Vagina (tissue), 2 donors: ENCODE results near the gene STXBP6. TPM values are rescaled to one million over a fixed set of nuclear protein-coding genes. Genes with fewer than 3 reads are reported as not detected.

ENCODE experiments used
- DNase-seq, 2 donors: peaks; one replicate each; pipeline ENCODE4 v3.0.0-alpha.2; 2017; ENCODE audit errors: extremely low spot score in 2 of 2
- H3K27ac ChIP-seq: fragments of 200-600 bp; sonication (generic); one replicate; pipeline ENCODE4 v1.5.1; 2019
- H3K27me3 ChIP-seq: fragments of 200-600 bp; sonication (generic); one replicate; pipeline ENCODE4 v1.5.1; 2019
- H3K36me3 ChIP-seq, 2 donors: fragments of 200-600 bp; sonication (generic); one replicate each; pipeline ENCODE4 v1.5.1; 2017 to 2019
- H3K4me1 ChIP-seq: fragments of 200-600 bp; sonication (generic); one replicate; pipeline ENCODE4 v1.5.1; 2019
- H3K4me3 ChIP-seq, 2 donors: fragments of 200-600 bp; sonication (generic); 1 replicate in 1 of 2; 2 replicates in 1 of 2; pipeline ENCODE4 v1.5.1; 2016 to 2019
- H3K9me3 ChIP-seq: fragments of 200-600 bp; sonication (generic); one replicate; pipeline ENCODE4 v1.5.1; 2019
- POLR2A ChIP-seq, 2 donors: fragments of 450-650 bp; IDR thresholded peaks; one replicate each; pipeline ENCODE4 v1.6.1; 2017; ENCODE audit warnings: antibody characterized with exemption in 2 of 2, mild to moderate bottlenecking in 2 of 2, moderate library complexity in 2 of 2
- POLR2AphosphoS5 ChIP-seq, 2 donors: sonication (generic); formaldehyde crosslinking; IDR thresholded peaks; one replicate each; pipeline ENCODE4 v1.9.0; 2017; ENCODE audit warnings: antibody characterized with exemption in 2 of 2, mild to moderate bottlenecking in 2 of 2, low read depth in 1 of 2; ENCODE audit not compliant: insufficient read depth in 1 of 2
- intact Hi-C: fragments of 100-400 bp; cut with DNase I; formaldehyde crosslinking; loops from one replicate; pipeline ENCODE4 v1.15.1; 2023
- total RNA-seq: library from RNA; depleted of rRNA; stranded (reverse); fragments of >200 nt; gene quantifications from one replicate; pipeline ENCODE4 v1.2.3, GENCODE V29; 2016
- TF ChIP-seq, protein P1 (sequence below), 3 experiments: fragments of 450-650 bp in 2 of 3; fragments of 200-600 bp in 1 of 3; sonication (generic) in 1 of 3; IDR thresholded peaks; one replicate each; pipeline ENCODE4 v1.5.1; 2017 to 2019; ENCODE audit warnings: antibody characterized with exemption in 3 of 3, mild to moderate bottlenecking in 2 of 3, moderate library complexity in 2 of 3

STXBP6 gene
- total RNA-seq, 1 donor from 2014 or later: 4.4 TPM

DNA sequence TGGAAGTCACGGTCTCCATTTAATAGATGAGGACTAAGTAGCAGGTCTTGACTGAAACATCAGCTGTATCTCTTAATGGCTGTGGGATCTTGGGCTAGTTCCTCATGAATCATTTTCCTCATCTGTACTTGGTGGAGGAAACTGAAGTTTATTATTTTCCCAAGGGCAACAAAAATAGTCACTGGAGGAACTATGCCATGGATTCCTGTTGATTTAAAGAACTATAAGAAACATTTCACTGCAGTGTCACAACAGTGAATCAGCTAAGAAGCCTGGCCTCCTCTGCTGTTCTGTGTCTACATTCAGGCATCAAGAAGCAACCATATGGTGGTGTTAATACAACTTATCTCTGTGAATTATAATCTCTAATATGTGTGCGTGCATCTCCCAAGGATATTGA, 200.5 kb downstream of the STXBP6 start:
- DNase-seq: no peak
- H3K36me3 ChIP-seq: no peaks in the 10 kb centered on the region
- intact Hi-C loops: no loop called here
- TF ChIP-seq, protein P1, sequence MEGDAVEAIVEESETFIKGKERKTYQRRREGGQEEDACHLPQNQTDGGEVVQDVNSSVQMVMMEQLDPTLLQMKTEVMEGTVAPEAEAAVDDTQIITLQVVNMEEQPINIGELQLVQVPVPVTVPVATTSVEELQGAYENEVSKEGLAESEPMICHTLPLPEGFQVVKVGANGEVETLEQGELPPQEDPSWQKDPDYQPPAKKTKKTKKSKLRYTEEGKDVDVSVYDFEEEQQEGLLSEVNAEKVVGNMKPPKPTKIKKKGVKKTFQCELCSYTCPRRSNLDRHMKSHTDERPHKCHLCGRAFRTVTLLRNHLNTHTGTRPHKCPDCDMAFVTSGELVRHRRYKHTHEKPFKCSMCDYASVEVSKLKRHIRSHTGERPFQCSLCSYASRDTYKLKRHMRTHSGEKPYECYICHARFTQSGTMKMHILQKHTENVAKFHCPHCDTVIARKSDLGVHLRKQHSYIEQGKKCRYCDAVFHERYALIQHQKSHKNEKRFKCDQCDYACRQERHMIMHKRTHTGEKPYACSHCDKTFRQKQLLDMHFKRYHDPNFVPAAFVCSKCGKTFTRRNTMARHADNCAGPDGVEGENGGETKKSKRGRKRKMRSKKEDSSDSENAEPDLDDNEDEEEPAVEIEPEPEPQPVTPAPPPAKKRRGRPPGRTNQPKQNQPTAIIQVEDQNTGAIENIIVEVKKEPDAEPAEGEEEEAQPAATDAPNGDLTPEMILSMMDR (IDR thresholded peaks at IDR 0.05): no peak
- TF ChIP-seq POLR2A (IDR thresholded peaks at IDR 0.05): no peak
- no peak overlapping the region for H3K4me3 ChIP-seq
- no peak overlapping the region for H3K27ac ChIP-seq
- no peaks in the 10 kb centered on the region for H3K4me1 ChIP-seq
- no peaks in the 10 kb centered on the region for H3K9me3 ChIP-seq
- H3K27me3 ChIP-seq: no peaks in the 10 kb centered on the region

DNA sequence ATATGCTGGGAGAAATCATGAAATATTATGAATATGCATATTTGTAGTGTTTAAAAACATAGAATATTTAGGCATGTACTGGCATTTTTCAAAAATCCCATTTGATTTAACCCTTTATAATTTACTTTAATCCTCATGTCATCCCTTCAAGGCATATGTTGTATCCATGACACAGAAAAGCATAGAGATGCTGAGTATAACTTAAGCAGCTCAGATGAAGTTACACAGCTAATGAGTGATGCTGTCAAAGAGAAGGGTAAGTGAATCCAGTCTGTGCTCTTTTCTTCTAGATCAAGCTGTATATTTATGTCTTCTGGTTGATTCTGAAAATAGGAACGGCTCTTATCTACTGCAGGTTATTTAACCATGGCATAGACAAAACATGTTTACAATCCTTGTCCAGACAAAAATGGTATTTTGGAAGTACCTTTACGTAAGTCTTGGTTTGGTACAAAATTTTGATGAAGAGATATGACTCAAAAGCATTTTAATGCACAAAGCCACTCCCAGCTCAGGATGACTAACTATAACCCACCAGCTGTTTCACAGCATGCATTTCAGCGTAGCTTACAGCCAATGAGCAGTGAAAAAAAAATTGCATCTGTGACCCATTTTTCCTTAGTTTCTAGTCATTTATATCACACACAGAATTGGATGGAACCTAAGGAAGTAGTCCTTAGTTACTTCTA, 201.7 kb downstream of the STXBP6 start:
- H3K4me1 ChIP-seq: no peaks in the 10 kb centered on the region
- H3K27me3 ChIP-seq: no peaks in the 10 kb centered on the region
- H3K36me3 ChIP-seq: no peaks in the 10 kb centered on the region
- TF ChIP-seq, protein P1 (IDR thresholded peaks at IDR 0.05): no peak
- TF ChIP-seq POLR2AphosphoS5 (IDR thresholded peaks at IDR 0.05; ENCODE audit: insufficient read depth in 1 of 2, low read depth in 1 of 2) (no peak), POLR2A (IDR thresholded peaks at IDR 0.05) (no peak)
- H3K4me3 ChIP-seq: no peak overlapping the region
- DNase-seq: no peak
- intact Hi-C loops: no loop called here
- no peaks in the 10 kb centered on the region for H3K9me3 ChIP-seq
- H3K27ac ChIP-seq: no peak overlapping the region

DNA sequence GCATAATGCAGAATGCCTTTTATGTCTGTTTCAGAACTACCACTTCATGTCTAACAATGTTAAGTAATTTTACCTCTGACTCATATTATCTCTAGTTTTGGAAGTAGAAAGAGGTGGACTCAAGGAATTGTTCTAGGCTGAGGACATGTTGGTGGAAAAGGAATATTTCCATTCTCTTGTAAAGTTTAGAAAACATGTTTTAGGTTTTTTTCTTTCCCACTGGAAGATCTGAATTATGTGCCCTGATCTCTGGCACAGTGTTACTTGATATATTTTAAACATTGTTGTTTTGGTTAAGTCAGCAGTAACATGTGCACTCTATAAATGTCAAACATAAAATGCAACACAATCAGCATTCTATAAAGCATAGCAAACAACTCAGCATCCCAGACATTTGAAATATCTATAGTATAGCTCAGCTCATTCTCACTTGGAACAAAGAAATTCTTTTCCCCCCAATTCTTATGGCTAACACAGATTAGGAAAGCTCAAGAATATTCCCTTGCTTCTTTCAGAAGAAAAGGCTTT, 202.3 kb downstream of the STXBP6 start:
- H3K27ac ChIP-seq: no peak overlapping the region
- no peak for DNase-seq
- intact Hi-C loops: no loop called here
- no peaks in the 10 kb centered on the region for H3K9me3 ChIP-seq
- TF ChIP-seq POLR2AphosphoS5 (IDR thresholded peaks at IDR 0.05; ENCODE audit: insufficient read depth in 1 of 2, low read depth in 1 of 2) (no peak), POLR2A (IDR thresholded peaks at IDR 0.05) (no peak)
- TF ChIP-seq, protein P1 (IDR thresholded peaks at IDR 0.05): no peak
- no peaks in the 10 kb centered on the region for H3K36me3 ChIP-seq
- H3K27me3 ChIP-seq: no peaks in the 10 kb centered on the region
- H3K4me1 ChIP-seq: no peaks in the 10 kb centered on the region
- H3K4me3 ChIP-seq: no peak overlapping the region

DNA sequence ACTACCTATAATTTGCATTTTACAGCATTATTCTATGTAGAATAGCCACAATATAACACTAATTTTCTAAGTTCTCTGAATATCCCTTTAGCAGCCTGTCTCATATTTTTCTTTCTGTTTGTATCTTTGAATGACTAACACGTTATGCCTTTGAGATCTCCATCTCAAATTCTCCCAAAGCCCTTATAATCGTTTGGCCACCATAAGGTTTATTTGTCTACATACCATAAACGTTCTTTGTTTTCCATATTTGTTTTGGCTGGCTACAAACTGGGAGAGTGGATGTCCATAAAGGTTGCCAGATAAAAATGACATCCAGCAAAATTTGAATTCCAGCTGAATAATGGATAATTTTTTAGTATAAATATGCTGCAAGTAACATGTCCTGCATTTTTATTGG, 203.7 kb downstream of the STXBP6 start:
- Histone ChIP-seq H3K27ac (no peak overlapping the region), H3K27me3 (no peaks in the 10 kb centered on the region), H3K4me3 (no peak overlapping the region), H3K9me3 (no peaks in the 10 kb centered on the region), H3K4me1 (no peaks in the 10 kb centered on the region), H3K36me3 (no peaks in the 10 kb centered on the region)
- intact Hi-C loops: no loop called here
- no peak for DNase-seq
- TF ChIP-seq POLR2AphosphoS5 (IDR thresholded peaks at IDR 0.05; ENCODE audit: insufficient read depth in 1 of 2, low read depth in 1 of 2): no peak
- TF ChIP-seq, protein P1 (IDR thresholded peaks at IDR 0.05): no peak
- TF ChIP-seq POLR2A (IDR thresholded peaks at IDR 0.05): no peak

DNA sequence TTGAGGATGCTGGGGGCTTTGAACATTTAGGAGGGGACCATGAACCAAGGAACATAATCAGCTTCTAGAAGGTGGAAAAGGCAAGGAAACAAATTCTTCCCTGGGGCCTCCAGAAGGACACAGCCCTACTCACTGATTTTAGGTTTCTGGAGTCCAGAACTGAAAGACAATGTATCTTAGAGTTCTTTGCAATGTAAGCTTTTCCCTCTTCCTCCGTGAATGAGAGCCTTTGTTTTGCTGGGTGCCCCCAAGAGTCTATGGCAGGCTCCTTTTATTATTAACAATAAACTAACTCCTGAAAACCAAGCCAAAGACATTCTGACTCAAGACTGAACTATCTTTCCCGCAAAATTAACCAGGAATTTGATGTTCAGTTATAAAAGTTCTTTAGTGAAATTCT, 204.1 kb downstream of the STXBP6 start:
- Histone ChIP-seq H3K4me3 (no peak overlapping the region), H3K27me3 (no peaks in the 10 kb centered on the region), H3K36me3 (no peaks in the 10 kb centered on the region), H3K4me1 (no peaks in the 10 kb centered on the region), H3K9me3 (no peaks in the 10 kb centered on the region), H3K27ac (no peak overlapping the region)
- intact Hi-C loops: no loop called here
- TF ChIP-seq POLR2A (IDR thresholded peaks at IDR 0.05): no peak
- TF ChIP-seq, protein P1 (IDR thresholded peaks at IDR 0.05): no peak
- no peak for TF ChIP-seq POLR2AphosphoS5 (IDR thresholded peaks at IDR 0.05; ENCODE audit: insufficient read depth in 1 of 2, low read depth in 1 of 2)
- DNase-seq: no peak
